NCI-H1436 treated with DMSO at 0.1 percent for 48 hours (cell line): Measurements from ENCODE around the gene OR2K2.
"Not testable (repeated sequence)": the region's sequence is repeated elsewhere in the genome, so short reads cannot be mapped to it uniquely, and the experiment has no call there.

ENCODE experiments used
- DNase-seq: peaks from one replicate; lab custom pipeline; 2025; lab: John Stamatoyannopoulos, UW

OR2K2 gene

DNA sequence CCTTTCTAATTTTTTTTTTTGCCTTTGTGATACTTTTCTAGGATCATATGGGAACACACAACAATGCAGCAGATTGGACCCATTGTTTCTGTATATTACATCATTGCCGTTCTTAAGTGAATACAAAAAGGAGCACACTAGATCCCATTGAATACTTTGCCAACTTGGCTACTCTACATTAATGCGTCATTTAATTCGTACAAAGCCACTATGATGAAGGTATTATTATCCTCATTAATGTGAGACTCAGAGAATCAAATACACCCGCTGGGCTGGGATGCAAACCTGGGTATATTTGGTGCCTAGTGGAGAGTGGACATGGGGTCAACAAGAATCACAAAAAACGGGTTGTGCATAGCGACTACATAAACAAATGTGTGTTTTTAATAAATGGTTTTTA, 31.9 kb downstream of the OR2K2 start:
- no peak for DNase-seq

GRCh38 chr9:111297066-111297824, 32.8 kb downstream of the OR2K2 start:
- DNase-seq = no peak

GRCh38 chr9:111294691-111295451, 35.2 kb downstream of the OR2K2 start:
- no peak for DNase-seq

GRCh38 chr9:111287127-111287526, 42.9 kb downstream of the OR2K2 start:
- DNase-seq = no peak

GRCh38 chr9:111284703-111285102, 45.3 kb downstream of the OR2K2 start:
- DNase-seq = no peak

DNA sequence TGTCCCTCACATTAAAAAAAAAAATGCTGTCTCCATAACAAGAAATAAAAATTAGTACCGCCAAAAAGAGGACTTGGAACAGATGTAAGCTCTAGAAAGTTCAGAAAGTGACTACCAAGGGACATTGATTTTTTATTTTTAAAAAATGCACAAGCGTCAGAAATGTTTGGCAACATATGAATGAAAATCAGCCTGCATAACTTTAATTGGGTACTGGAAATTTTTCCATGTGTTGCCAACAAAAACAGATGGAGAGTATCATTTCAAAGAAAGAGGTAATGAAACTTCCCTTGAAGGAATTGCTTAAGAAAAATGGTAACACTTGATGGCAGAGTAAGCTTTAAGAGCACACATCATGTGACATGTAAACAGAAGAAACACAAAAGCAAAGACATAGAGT, 47.2 kb downstream of the OR2K2 start:
- DNase-seq = no peak

GRCh38 chr9:111280795-111281194, 49.2 kb downstream of the OR2K2 start:
- DNase-seq = not testable (repeated sequence)
